ENCODE data around the gene IFNG.
"Not testable (repeated sequence)": the region's sequence is repeated elsewhere in the genome, so short reads cannot be mapped to it uniquely, and the experiment has no call there.

IFNG gene

DNA sequence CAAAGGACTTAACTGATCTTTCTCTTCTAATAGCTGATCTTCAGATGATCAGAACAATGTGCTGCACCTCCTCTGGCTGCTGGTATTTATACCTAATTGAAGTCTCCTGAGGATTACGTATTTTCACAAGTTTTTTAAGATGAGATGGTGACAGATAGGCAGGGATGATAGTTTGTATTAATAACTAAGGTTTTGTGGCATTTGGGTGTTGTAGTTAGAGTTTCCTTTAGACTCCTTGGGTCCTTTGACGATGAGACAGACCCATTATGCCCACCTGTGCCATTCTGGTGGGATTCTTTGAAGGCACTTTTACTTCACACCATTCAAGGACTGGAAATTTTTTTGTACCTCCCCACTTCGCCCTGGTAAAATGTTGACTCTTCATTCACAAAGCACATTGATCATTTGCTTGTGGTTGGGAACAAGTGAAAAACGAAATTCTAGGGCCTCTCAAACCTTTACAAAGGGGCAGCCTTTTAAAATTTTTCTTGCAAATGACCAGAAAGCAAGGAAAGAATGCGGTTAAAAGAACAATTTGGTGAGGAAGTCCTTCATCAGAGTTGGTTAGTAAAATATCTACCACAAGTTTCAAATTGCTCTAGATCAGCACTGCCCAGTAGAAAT lies at the start of gene IFNG:
Gene IFNG, minus strand, starts transcription at position 60 of the 624 bp plus-strand sequence. CDS start 125 bp downstream, outside the sequence.
- no peak for DNase-seq (ENCODE audit: low spot score)

DNA sequence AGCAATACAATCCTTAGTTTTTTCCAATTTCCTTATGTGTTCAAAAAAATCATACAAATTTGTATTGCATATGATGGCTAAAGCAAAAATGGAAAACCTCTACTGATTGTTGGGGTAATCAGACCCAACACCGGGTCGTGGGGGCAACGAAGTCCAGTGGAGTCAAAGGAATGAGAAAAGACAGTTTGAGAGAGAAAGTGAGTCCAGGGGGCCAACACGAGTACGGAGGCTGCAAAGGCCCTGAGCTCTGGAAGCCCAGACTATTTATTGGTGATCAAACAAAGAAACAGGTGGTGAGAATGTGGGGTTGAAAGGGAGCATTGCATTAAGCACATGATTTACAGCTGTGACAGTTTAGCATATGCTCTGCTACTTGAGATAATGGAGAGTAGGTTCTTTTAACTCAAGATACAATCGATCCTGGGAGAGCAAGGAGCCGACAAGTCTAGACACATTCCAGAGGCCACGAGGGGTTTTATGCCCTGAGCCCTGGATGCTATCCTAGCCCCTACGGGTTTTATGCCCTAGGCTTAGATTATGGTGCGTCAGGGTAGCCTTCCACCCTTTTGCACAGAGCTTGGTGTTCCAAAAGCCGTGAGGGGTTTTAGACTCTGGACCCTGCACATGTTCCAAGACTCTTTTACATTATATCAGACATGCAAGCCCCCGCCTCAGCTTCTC lies 49.6 kb upstream of the IFNG start:
- DNase-seq (ENCODE audit: low spot score), result not testable (repeated sequence)

DNA sequence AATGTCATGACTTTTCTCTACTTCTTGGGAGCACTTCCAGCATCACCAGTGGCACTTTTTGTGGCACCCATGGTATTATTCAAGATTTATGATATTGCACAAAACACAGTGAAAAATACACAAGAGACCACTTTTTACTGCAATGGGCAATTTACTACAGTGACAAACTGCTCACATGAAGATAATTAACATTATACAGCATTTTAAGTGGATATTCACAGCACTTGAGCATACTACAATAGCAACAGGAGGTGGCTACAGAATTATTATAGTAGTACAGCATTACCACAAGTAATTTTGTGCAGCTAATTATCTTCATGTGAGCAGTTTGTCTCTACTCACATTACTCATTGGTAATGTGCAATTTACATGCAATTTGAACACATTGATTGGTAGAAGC lies 47.7 kb upstream of the IFNG start:
- no peak for DNase-seq (ENCODE audit: low spot score)

DNA sequence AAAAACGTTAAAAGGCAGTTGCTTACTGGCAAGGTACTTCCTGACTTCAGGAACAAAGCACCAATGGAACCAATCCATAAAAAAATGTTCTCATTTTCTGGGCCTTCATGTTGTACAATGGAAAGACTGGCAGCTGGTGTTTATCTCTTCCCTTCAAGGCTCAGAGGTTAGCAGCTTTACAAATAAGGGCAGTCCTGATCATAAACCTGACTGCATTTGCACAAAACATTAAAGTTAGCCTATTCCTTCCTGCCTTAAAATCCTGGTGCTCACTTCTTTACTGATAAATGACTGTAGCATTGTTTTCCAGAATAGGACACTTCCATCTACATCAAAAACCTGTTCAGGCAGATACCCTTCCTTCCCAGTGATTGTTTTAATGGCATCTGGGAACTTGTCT lies 46.9 kb upstream of the IFNG start:
- DNase-seq (ENCODE audit: low spot score), result no peak

DNA sequence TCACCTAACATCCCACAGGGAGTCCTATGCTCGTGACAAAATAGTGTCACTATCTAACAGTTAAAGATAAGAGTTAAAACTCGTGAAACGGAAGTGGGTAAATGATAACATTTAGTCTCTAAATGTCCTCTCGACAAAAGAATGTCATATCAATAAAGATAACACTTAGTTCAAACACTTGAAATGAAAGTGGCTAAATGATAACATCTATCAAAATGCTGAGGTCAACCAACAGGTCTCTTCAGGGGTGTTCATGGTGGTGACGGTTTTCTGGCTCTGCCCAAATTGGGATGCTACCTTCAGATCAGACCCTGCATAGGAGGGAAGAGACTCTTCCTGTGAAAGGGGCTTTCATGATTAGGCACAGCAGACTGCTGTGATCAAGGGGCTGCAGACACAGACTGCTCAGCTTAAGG lies 43.9 kb upstream of the IFNG start:
- no peak for DNase-seq (ENCODE audit: low spot score)

DNA sequence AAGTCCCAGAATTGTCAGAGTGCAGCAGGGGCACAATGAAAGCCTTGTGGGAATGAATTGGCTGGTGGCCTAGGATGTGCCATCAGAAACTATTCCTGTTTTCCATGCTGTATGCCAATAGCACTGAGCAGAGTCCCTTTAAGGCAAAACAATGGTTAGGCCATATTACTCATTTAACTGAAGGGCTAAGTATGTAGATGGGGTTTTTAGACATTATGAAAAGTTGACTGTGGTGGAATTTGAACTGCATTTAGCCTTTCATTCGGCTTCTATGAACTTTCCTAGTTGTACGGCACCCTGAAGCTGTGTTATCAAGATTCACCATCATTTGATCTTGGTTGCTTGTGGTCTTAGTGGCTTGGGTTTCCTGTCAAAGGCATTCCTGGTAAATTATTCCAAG lies 41.3 kb upstream of the IFNG start:
- DNase-seq (ENCODE audit: low spot score), result no peak

DNA sequence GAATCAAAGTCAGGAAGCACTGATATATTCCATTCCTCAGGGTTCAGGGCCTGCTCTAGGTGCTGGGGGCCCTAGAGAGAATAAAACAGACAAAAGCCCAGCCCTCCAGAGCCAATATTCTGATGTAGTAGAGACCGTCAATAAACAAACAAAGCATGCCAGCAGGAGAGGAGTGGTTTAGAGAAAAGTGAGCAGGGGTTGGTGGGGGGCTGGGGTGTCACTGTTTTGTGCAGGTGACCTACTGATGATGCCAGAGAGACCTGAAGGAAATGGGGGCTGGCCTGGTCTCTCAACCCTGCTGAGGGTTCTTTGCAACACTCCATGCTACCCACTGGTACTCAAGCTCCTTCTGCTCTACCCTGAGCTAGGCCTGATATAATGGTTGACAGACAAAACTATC lies 39.6 kb upstream of the IFNG start:
- no peak for DNase-seq (ENCODE audit: low spot score)

DNA sequence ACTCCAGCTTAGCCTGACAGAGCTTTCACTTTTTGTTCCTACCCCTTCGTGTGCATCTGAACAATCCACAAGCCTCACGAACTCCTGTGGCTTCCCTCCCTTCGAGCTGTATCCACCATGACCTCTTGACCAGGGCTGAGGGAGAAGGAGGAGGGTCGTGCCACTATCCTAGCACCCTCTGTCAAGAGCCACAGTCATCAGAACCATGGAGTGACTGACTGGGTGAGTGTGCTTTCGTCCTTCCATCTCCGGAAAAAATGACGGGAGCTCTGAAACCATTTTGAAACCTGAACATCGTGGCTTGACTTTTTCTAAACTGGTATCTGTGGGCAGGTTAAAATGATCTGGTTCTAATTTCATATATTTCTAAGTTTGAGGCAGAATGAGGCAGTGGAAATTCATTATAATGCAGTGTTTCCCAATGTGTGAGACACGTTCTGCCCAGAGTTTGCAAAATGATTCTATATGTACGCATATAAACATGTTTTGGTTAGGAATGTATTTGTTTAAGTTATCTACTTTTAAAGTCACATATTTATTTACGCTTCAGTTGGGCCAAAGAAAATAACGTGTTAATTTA lies 39.1 kb upstream of the IFNG start:
- no peak for DNase-seq (ENCODE audit: low spot score)

DNA sequence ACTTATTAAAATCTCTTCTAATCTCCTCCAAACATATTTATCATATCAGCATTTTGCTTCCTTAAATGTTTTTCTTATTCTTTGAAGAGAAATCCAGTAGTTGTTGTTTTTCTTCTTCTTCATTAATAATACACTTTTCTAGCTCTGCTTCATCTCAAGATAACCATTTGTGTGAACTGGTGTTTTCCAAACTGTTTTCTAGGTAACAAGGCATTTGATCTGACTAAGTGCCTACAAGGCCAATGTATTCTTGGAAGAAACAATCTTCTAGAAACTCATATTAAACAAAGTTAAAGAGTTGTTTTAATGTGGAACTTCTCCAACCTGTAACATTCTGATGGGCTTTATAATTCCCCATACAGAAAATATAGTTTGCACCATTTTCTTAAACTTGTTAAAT lies 30.8 kb upstream of the IFNG start:
- DNase-seq (ENCODE audit: low spot score), result no peak

DNA sequence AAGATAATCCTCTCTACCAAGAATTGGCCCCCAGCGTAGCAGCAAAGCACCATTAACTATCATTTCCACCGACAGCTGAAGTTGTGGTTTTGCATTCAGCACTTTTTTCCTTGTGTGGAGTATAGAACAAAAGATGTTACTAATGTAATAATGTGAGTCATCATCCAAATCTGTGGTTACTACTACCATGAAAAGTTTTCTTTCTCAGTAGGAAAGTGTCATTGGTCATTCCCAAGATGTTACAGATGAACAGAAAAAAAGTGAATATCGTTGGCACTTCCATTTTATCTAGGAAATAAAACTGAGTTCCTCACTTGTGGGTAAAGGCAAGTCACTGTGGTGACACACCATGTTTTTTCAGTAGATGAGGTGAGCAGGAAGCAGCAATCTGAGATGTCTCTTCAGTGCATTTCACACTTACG lies 30.3 kb upstream of the IFNG start:
- peak; percentile 31 for DNase-seq (ENCODE audit: low spot score)

DNA sequence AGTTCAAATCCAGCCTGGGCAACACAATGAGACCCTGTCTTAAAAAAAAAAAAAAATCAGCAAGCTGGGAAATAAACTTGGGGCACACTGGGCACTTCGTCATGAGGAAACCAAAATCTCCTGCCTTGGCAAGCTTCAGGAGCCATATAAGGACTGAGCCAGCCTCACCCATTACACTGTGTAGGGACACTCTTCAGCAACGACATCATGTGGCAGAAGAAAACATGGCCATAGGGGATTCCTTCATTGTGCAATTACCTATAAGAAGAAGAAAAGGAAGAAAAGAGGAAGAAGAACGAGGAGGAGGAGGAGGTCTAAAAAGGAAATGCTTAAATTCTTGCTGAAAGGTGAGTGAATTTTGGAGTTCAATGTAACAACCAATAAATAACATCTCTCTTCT lies 26.1 kb upstream of the IFNG start:
- no peak for DNase-seq (ENCODE audit: low spot score)

DNA sequence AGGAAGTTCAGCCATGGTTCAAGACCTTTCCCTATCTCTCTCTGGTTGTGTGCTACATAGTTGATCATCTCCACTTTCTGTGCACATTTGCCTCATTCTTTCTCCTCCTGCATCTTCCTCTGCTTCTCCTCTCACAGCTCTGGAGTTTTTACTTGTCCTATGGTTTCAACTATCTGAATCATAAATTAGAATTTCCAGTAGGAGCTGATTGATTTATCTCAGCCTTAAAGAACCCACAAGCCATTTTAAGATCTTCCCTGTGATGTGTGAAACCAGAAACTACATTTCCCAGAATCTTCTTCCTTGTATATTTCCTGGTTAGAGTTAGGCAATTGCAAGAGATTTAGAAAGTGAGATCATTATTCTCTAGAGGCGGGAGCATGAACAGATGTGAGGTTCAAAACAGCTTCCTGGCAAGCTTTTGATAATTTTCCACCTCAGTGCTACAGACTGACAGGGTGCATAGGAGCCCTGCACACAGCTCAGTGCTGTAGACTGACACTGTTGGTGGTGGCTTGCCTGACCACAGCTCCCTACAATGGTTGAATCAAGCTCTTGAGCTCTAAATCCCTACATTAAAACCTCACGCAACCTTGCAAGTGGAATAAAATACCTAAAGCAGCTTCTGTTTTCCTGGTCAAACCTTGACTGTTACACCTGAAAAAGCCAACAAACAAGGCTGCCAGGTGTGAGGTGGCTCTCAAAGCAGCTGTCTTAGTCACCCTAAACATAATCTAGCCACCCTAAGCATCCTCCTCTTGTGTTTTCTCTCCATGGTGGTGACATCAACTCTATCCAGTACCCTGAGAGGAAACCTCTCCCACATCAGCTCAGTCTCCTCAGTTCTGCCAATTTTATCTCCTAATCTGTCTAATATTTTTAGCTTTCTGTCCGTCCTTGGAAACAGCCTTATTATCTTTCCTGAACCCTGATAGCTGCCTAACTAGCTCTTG lies 21.5 kb upstream of the IFNG start:
- no peak for DNase-seq (ENCODE audit: low spot score)

DNA sequence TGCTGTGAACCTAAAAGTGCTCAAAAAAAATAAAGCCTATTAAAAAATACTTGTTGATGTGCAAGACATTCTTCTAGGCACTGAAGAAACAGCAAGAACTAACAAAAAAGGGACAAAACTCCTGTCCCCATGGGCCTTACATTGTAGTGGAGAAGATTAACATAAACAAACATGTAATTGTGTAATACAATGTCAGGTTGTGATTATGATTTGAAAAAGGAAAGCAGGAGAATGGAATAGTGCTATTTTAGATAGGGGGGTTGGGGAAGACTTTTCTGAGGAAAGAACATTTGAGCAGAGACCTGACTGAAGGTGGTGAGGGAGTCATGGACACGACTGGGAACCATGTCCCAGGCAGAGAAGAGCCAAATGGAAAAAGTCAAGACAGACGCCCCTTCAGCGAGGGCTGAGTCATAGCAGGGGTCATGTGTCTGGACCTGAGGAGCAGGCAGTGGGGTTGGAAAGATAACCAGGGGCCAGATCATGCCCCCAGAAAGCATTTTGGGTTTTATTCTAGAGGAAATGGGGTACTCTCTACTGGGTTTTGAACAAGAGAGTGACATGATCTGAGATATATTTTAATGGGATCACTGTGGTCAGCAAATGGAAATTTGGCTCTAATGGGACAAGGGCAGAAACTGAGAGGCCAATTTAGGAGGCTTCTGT lies 19.4 kb upstream of the IFNG start:
- no peak for DNase-seq (ENCODE audit: low spot score)

DNA sequence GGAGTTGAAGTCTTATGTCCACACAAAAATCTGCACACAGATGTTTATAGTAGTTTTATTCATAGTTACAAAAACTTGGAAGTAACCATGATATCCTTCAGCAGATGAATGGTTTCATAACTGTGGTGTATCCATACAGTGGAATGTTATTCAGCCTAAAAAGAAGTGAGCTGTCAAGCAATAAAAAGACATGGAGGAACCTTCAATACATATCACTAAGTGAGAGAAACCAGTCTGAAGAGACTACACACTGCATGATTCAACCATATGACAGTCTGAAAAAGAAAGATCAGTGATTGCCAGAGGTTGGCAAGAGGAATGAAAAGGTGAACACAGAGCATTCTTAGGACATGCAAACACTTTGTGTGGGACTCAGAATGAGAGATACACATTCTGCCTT lies 18.6 kb upstream of the IFNG start:
- DNase-seq (ENCODE audit: low spot score), result no peak

DNA sequence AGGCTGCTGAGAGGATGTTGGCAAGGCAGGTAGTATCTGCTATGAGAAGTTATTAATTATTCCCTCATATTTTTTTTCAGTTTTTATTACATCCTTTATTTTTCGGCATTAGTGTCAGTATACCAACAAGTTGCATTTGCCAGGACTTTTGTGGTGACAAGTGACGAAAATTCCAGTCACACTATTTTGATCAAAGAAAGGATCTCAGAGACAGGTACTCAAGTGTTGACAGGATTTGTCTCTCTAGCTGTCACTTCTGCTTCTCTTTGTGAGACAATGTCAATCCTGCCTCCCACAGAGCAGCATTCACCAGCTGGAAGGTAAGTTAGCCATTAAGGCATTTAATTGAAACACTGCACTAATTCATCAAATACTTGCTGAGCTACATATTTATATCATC lies 18.0 kb upstream of the IFNG start:
- DNase-seq (ENCODE audit: low spot score), result no peak

DNA sequence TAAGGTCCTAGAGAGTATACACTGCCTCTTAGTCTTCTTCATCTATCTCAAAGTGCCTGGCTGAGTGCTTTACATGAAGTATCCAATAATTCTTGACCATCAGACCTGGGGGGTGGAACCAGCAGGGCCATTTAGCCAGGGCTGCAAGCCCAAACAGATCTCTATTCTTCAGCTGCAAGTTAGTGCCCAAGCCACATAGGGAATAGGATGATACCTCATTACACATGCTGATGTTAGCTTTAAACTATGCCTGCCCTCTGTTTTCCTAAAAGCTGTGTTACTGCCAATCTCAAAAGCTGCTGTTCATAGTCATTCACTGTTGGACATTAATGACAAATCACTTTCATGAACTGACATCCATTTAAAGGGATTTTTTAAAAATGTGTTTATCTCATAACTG lies 16.7 kb upstream of the IFNG start:
- no peak for DNase-seq (ENCODE audit: low spot score)

DNA sequence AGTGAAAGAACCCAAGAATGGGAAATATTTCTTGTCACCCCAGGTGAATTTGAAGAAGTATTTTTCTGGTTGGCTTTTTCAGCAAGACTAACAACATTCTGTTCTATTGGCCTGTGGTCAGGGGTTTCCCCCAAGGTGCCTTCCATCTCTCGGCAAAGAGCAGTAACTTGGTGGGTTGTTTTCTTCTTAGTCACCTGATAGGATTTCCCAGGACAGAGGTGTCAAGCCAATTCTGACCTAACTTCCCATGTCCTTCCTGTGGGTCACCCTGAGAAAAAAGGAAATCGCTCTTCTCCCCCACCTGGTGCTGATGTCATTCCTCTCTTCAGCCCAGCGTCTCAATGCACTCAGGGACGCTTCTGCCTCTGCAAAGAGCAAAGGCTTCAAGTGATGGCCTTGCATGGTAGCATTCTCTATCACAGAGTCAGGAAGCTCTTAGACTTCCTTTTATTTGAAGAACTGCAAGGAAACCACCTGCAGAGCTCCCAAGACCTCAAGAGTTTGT lies 16.1 kb upstream of the IFNG start:
- no peak for DNase-seq (ENCODE audit: low spot score)

DNA sequence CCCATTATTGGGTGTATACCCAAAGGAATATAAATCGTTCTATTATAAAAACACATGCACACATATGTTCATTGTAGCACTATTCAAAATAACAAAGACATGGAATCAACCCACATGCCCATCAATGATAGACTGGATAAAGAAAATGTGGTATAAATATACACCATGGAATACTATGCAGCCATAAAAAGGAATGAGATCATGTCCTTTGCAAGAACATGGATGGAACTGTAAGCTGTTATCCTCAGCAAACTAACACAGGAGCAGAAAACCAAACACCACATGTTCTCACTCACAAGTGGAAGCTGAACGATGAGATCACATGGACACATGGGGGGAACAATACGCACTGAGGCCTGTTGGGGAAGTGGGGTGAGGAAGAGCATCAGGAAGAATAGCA lies 15.2 kb upstream of the IFNG start:
- DNase-seq (ENCODE audit: low spot score), result not testable (repeated sequence)

DNA sequence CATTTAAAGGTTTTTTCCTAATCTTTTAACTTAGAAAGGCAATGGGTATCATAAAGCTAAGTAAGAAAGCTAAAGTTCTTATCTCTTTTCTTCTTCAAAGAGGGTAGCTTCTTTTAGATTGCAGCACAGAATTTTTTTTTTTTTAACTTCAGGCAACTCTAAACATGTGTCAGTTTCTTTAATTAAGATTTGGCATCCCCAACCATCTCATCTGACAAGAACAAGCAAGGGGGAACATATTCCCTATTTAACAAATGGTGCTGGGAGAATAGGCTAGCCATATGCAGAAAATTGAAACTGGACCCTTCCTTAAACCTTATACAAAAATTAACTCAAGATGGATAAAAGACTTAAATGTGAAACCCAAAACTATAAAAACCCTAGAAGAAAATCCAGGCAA lies 14.3 kb upstream of the IFNG start:
- DNase-seq (ENCODE audit: low spot score), result no peak

DNA sequence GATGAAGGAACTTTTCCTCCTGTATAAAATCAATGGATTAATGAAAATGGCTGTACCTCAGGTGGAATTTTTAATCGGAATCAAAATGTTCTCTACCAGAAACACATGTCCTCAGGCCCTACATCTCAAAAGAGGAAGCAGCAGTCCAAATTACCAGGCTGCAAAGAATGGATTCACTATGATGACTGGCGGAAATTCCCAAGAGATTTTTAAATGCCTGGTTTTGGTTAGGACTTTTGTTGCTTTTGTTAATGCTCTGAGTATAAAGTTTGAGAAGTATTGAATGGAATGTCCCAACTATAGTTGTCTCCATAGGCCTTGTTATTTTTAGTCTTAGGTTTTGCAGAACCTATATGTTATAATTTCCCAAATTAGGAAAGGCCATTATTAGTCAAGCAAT lies 11.2 kb upstream of the IFNG start:
- no peak for DNase-seq (ENCODE audit: low spot score)

DNA sequence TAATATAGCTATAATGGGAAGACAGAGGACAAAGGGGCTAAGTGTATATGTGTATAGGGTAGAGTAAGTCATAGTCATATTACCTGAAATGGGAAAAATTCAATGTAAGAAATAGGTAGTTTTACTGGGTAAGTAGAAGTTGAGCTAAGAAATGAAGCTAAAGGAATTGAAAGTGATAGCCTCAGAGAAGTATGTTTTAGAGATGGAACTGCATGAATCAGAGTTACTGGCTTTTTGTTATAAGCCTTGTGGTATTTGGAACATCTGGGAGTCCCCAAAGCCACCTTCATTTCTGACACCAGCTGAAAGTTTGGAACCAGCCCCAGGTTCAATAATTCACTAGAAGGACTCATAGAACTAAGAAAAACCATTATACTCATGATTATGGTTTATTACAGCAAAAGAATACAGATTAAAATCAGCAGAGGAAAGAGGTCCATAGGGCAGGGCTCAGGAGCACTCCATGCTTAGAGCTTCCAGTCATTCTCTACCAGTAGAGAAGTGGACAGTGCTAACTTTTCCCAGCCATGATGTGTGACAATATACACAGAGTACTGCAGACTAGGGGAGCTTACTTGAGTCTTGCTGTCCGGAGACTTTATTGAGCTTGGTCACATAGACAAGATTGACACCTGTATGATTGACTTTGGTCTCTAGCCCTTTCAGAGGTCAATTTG lies 9.8 kb upstream of the IFNG start:
- DNase-seq (ENCODE audit: low spot score), result no peak

All from GM03348 (cell line).